ENCODE measurements around the gene OSBPL2.

DNA sequence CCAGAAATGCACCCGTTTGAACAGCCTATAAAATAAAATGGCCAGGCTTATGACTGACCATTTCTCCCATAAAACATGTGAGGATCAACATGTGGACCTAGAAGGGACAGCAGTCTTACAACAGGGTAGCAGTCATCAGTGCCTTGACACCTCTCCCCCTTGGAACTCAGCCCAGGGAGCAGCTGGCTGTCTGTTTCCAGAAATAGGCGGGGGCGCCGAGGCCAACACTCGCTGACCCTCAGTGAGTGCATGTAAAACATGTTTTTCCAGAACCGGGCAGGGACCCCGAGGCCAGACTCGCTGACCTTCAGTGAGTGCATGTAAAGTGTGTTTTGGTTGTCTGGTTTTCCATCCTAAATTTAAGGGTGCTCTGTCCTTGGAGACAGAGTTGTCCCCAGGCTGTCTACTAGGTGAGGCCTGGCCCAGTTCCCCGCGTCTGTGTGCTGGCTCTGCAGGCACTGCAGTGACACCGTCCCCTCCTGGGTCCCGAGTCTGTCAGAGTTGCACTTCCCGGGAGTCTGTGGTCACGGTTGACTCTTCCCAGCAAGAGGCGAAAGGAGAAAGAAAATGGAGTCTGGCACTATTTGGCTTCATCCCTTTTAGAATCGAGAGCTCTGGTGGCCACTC, 44.7 kb downstream of the OSBPL2 start:
- TF ChIP-seq, protein P1, sequence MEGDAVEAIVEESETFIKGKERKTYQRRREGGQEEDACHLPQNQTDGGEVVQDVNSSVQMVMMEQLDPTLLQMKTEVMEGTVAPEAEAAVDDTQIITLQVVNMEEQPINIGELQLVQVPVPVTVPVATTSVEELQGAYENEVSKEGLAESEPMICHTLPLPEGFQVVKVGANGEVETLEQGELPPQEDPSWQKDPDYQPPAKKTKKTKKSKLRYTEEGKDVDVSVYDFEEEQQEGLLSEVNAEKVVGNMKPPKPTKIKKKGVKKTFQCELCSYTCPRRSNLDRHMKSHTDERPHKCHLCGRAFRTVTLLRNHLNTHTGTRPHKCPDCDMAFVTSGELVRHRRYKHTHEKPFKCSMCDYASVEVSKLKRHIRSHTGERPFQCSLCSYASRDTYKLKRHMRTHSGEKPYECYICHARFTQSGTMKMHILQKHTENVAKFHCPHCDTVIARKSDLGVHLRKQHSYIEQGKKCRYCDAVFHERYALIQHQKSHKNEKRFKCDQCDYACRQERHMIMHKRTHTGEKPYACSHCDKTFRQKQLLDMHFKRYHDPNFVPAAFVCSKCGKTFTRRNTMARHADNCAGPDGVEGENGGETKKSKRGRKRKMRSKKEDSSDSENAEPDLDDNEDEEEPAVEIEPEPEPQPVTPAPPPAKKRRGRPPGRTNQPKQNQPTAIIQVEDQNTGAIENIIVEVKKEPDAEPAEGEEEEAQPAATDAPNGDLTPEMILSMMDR (conservative IDR thresholded peaks at IDR 0.05; ENCODE audit: low read length) = no peak
- no peak for TF ChIP-seq EZH2phosphoT487 (IDR thresholded peaks at IDR 0.05; ENCODE audit: borderline replicate concordance, low read depth, low read length)

All from OCI-LY7 (cell line).